Activated CD8-positive, alpha-beta memory T cell treated with anti-CD3 and anti-CD28 coated beads for 4 hours (primary cell): Measurements from ENCODE around the gene VIPR2.

Experiments used
- DNase-seq, 2 donors: peaks; one replicate each; pipeline ENCODE4 v3.0.0-alpha.2; 2020; ENCODE audit warnings: low read depth in 2 of 2

The VIPR2 gene

DNA sequence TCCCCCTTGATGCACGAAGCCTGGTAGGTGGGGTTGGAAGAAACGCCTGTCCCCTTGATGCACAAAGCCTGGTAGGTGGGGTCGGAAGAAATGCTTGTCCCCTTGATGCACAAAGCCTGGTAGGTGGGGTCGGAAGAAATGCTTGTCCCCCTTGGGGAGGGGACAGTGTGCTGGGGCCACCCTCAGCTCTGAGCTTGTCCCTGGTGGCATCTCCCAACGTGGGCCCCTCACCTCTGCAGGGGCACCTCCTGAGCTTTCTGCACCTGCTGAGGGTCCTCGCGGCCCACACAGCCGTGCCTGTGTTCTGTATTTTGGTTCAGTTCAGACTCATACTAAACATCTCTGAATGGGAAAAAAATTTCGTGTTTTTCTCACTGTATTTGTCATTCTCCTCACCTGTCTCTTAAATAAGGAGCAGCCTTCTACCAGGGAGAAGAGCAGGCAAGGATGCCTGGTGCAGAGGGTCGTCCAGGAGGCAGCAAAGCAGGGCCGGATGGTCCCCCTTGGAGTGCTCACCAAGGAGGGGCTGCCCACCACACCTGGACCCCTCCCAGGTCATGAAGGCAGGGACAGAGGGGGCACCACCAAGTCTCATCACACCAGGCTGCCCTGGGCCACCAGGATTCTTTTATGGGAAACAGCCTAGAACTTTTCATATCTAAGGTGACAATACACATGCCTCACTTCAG is 24.7 kb downstream of the VIPR2 start:
- DNase-seq: no peak

DNA sequence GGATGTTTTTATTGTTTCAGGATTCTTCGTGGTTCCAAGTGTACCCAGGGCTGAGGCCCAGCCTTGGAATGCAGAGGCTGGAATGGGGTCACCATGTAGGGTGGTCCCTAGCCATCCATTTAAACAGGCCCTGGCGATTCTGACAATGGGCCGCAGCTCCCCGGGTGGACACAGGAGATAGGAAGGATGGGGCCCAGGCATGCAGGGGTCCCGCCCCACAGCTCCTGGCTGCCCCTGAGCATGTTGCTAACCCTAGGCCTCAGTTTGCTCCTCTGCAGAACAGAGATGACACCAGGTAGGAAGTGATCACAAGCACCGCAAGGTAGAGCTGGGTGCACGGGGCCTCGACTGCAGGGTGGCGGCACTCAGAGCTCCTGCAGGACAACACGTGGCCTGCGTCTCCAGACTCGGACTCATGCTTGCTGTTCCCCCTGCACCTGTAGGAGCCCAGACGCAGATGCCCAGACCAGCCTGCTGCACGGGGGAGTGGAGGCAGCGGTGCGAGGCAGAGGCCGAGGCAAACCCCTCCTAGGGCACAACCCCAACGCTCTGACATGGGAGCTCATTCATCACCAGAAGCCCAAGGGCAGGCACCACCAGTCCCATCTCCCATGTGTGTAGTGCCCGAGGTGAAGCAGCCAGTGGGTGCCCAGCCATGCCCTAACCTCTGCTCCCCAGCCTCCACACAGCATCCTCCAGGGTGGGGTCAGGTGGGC is 25.5 kb downstream of the VIPR2 start:
- DNase-seq: no peak

DNA sequence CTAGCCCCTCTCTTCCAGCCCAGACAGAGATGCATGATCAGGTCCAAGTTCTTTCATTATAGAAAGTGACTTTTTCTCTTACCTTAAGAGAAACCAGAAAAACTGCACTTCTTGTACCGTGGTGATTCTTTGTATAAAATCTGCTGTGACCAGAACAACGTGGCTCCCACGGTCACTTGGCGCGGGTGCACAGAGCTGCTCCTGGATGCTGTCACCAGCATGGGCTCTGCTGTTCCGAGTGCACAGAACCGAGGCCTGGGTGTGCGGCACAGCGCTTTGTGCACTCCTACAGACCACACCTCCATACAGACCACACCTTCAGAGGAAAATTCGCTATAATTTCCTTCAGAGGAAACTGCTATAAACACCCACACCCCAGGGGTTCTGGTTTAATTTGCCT is 26.0 kb downstream of the VIPR2 start:
- DNase-seq: no peak

DNA sequence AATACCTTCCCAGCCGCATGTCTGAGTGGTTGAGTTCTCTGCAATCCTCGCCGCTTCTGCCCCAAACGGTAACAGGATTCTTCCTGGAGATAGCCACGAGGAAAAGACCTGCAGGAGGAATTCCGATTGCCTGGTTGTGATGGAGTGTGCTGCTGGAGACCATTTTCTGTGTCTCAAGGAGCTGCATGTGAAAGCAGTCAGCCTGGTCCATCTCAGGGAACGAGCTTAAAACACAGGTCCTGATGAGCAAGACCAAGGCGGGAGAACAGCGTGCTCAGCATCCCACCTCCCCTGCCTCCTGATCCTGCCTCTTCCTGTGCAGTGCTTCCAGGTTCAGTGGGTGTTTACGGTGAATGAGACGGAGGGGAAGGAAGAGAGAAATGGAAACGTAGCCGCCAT is 26.5 kb downstream of the VIPR2 start:
- no peak for DNase-seq

DNA sequence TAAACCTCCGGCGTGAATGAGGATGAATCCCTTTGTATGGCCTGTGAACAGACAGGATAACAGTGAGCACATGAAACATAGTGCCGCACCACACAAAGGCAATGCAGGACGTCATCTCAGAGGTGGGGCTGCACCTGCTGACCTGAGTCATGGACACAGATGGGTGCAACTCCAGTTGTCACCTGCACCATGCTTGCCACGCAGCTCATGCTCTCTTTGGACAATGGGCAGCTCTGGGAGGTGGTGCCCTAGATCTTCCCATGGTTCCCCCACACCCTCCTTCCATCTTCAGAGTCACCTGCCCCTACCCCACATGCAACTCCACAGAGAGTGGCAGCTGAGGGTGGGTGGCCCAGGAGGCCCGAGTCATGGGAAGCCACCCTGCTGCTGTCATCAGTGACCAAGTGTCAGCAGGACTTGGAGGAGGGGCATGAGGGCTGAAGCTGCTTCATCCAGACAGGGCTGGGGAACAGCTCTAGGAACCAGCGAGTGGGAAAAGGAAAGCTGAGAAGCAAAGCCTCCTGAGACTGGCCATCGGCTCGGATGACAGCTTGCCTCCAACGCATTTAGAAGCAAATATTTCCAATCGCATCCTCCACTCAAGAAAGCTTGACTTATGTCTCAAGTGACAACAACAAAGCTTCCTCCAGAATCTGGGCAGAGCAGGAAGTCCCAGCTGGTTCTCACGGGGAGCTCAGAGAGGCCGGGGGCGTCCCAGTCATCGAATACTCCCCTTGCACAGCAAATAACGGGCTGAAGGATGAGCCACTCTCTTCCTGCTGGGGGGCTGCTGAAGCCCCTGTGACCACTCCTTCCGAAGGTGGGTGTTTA is 27.1 kb downstream of the VIPR2 start:
- DNase-seq: no peak

DNA sequence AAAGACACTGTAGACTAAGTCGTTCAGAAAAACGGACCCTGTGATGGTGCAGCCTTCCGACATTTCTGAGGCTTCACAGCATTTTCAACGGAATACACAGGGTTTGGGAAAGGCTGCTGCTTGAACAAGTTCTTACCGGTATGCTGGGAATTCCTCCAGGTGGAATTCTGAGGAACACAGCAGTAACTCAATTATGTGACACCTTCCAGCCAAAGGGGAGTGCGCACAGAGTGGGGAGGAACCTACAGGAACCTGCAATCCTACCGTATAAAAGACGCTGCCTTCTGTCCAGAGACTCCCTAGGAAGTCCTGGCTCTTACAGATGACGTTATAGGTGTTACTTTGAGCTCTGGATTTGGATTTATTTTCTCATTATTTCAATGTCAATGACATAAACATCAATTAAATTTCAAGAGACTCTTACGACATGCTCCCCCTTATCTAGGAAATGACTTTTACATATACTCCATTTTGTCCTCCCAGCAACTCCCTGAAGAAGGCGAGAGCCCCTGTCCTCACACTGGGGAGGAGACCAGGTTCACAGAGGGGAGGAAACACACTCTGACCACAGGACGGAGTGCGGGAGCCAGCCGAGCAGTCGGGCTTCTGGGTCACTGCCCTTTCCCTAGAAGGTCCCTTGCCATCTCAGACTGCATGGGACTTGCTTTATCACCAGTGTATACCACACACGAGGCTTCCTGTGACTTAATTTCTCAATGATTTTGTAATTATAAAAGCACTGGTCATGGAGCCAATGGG is 27.9 kb downstream of the VIPR2 start:
- no peak for DNase-seq

DNA sequence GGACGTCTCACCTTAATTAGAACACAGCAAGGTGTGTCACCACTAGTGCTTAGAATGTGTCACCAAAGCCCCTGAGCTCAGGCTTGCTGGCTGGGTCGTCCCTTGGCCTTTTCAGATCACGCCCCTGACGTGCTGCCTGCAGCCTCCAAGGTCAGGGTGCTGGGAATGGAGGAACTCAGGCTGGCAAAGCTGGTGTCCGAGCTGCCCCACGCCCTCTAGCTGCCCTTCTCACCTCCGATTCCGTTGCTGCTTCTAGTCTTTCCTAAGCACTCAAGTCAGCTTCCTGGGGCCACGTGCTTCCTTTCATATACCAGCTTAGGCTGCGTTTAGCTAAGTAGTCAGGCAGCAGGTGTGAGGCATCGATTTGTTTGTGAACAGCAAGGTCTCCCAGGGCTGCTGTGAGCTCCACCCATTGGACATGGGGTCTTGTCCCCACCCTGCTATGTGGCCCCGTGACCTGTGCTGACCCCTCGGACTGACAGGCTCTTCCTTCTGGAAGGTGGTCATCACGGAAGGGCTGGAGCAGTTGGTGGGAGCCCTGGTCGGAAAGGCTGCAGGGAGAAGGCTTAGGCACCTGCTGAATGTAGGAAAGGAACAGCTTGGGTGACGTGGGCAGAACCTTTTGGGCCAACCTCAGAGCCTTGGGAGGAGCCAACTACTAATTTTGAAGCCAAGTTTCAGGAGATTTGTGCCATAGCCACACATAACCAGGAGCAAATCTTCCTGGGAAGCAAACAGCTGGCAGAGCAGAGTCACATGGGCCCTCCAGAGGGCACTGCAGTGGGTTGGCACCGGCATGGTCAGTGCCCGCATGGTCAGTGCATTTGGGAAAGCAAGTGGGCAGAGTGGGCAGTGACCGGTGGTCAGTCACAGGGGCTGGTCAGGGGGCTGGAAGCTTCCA is 28.8 kb downstream of the VIPR2 start:
- DNase-seq: no peak

DNA sequence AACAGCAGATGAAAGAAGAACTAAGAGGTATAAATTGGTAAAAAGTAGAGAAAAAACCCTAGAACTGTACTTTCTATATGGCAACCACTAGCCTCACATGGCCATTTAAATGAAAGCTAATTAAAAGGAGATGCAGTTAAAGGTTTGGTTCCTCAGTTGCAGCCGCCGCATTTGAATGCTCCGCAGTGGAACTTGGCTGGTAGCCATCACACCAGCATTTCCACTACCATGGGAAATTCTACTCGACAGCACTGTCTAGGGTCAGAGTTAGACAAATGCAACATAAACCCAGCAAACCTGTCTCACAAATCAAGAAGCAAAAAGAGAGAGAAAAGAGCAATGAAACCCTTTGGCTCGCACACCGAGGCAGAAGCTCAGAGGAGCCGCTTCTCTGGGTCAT is 29.7 kb downstream of the VIPR2 start:
- DNase-seq: no peak

DNA sequence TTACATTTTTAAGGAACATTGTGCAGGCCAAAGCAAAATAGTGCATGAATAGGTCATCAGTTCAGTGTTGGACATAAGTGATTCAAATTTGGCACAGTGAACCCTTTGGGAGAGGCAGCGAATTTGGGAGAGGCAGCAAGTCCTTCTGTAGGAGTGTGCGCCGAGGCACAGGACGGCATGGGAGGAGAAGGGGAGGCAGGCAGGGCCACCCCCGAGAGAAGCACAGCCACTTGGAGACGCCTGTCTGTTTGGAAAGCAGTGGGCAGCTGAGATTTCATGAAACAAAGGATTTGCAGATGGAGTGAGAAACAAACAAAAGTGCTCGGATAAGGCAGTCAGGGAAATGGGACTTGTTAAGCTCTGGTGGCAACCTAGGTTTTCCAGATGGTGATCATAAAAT is 30.6 kb downstream of the VIPR2 start:
- no peak for DNase-seq

DNA sequence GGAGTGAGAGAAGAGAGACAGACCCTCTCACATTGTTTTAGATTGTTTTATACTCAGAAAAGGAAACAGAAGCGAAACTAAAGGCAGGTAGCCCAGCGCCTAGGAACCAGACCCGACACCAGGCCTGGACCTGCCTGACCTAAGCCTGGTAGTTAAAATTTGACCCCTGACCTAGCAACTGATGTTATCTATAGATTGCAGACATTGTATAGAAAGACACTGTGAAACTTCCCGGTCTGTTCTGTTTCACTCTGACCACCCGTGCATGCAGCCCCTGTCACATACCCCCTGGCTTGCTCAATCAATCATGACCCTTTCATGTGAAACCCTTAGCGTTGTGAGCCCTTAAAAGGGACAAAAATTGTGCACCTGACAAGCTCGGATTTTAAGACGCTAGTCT is 31.6 kb downstream of the VIPR2 start:
- no peak for DNase-seq

DNA sequence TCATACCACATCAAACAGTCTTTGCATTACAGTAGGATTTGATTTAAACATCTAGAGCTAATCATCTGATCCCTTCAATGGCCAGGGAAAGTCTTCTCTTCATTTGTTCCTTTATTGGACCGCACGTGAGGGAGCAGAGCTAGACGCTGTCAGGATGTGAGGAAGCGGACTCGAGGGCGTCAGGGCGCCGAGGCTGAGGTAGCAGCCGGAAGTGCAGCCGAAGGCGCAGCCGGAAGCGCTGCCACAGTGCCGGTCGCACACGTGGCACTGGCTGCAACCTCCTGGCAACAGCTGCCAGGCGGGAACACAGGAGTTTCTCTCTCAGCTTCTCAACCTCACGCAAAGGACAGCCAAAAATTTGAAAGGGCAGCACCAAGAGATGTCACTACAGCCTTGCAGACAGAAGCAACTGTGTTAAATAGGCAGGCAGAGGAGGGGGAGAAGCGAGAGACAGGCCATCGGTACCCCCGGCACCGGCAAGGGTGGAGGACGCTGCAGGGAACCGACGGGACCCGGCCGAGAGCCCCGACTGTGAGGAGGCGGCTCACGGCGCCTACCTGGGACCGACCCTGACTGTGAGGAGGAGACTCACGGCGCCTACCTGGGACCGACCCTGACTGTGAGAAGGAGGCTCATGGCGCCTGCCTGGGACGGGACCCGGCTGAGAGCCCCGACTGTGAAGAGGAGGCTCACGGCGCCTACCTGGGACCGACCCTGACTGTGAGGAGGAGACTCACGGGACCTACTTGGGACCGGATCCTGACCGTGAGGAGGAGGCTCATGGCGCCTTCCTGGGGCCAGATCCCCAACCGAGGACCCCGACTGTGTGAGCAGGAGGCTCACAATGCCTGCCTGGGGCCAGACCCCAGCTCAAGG is 32.3 kb downstream of the VIPR2 start:
- DNase-seq: no peak

DNA sequence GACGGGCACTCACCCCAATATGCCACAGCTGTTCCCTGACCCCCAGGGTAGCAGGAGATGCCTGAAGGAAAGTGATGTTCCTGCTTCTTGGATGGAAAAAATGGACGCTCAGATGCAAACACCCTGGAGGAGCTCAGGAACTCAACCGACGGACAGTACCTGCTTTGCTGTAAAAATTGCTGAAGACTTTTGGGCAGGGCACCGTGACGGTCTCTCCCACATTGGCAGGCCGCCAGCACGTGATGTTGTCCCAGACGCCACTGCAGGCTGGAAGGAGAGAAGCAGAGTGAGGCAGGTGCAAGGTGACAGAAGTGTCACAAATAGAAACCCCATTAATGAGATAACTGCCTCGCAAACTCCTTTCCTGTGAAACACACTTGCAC is 35.0 kb downstream of the VIPR2 start:
- no peak for DNase-seq

DNA sequence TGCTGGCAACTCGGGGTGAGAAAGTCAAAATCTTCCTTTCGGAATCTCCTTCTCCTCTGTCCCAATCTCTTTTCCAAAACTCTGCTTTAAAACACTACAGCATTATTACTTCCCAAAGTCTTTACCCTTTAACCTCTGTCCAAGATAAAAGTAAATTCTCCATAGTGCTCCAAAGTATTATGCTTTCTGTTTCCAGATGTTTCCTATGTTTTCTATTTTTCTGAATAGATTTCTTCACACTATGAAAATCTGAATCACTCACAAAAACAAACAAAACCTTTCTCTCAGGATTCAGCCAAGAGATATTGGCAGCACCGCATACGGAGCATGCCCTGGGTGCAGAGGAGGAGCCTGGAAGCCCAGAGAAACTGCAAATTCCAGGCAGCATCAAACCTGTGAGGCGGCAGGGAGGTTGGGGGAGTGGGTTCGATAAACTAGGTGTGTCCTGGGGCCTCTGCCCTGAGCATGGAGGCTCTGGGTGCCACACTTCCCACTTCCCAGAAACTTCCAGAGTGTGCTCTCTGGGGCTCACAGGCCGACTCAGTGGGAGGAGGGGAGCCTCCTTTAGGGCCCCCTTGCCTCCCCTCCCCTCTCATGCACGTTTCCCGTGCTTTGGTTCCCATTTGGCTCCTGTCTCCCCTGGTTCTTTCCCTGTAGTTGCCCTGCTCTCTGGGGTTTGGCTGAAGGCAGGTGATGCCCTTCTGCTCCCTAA is 35.6 kb downstream of the VIPR2 start:
- DNase-seq: no peak

DNA sequence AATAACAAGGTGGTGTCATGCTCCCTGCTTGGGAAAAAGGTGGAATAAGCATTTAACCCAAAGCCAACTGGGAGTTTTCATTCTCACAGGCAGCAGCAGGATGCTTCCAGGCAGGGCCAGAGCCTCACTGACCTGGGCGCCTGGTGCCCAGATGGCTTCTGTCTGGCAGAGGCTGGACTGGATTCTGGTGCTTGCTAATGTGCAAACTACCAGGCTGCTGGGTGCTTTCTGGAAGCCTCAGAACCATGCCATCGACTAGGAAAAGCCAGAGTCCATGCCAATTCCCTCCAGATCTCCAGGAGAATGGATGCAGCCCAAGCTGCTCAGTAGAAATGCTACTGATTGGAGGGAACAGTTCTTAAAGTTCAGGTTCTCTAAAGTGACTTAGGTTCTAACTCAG is 36.2 kb downstream of the VIPR2 start:
- no peak for DNase-seq

DNA sequence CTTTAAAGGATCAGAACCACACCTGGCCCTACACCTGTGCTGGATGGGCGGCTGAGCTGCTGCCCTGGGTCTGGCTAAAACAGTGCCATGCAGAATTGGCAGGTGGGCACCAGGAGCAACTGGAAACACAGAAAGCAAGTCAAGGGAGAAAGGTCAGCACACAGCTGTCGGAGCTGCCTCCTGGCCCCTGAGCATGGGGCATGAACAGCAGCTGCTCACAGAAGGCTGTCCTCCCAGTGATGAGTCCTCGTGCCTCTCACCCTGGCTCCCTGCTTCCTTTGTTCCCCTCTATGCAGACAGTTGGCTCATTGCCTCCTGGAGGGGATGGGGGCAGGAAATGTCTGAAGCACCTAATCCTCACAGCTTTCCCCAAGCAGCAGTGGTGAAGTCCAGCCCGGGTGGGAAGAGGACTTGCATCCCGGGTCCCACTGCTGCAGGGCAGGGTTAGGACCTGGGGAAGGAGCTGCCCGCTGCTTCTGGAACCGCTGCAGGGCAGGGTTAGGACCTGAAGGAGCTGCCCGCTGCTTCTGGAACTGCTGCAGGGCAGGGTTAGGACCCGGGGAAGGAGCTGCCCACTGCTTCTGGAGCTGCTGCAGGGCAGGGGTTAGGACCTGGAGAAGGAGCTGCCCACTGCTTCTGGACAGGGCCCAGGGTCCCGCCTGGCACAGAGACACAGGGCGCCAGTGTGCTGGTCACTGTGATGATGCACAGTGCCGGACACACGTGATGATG is 37.3 kb downstream of the VIPR2 start:
- no peak for DNase-seq

DNA sequence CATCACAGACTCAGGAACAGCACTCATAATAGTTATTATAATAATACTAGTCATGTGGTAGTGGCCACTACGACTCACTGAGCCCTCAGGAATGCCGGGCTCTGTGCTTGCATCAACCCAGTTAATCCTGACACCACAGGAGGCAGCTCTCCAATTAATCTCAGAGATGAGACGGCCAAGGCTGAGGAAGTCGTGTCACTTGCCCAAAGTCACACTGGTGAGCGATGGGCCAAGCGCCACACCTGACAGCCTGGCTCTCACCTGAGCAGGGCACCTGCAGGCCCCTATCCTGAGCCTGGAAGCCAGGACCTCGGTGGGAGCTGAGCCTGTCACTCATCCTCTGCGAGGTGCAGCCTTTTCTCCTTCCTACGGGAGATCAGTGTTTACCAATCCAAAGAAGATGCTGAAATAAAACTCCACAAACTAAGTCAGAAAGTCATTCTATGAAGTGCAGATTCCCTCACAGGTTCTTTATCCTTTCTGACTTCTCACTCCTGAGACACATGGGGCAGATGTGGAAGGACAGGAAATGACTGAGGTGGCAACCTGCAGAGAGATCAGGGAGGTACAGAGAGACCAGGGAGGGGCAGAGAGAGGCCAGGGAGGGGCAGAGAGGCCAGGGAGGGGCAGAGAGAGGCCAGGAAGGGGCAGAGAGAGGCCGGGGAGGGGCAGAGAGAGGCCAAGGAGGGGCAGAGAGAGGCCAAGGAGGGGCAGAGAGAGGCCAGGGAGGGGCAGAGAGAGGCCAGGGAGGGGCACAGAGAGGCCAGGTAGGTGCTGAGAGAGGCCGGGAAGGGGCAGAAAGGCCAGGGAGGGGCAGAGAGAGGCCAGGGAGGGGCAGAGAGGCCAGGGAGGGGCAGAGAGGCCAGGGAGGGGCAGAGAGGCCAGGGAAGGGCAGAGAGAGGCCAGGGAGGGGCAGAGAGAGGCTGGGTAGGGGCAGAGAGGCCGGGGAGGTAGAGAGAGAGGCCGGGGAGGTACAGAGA is 38.5 kb downstream of the VIPR2 start:
- no peak for DNase-seq

DNA sequence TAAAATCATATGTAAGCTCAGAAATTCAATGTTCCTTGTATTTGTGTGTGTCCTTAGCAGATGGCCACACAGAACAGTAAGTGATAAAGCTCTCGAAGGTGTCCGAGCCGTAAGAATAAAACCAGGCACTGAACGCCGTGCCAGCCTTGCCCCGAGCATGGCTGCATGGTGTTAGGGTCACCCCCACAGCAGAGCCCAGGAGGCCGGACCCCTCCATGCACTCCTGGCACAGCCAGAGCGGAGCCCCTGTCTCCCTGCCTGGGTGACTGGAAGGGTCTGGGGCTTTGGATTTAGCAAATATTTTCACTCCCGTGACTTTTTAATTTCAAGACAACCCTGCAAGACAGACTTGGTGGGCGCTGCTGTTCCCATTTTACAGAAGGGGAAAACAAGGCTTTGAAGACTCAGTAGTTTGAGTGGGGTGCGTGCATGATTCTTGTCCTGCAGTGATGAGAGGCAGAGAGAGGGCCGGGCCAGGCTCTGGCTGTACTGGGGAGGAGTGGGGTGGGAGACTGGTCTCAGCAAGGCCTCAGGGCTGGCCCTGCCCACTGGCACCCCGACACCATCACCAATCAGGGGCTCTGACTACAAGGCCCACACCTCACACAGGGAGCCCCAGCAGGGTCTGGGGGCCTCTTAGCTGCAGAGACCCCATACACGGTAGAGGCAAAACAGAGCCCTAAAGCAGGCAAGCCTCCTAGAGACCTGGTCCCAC is 39.4 kb downstream of the VIPR2 start:
- no peak for DNase-seq
